NCI-H446 (cell line): ENCODE measurements around the gene EXOC4.

ENCODE experiments used
- DNase-seq, 2 experiments: peaks; one replicate each; lab custom pipeline; 2025; lab: John Stamatoyannopoulos, UW

The EXOC4 gene

GRCh38 chr7:133491201-133491691 is 238.4 kb downstream of the EXOC4 start:
- DNase-seq = no peak

- no peak for DNase-seq
Observed at GRCh38 chr7:133491846-133492652, 239.2 kb downstream of the EXOC4 start.

GRCh38 chr7:133497061-133497460 is 244.2 kb downstream of the EXOC4 start:
- DNase-seq = no peak

GRCh38 chr7:133501771-133502170 is 248.9 kb downstream of the EXOC4 start:
- no peak for DNase-seq

GRCh38 chr7:133502498-133502897 is 249.6 kb downstream of the EXOC4 start:
- DNase-seq = no peak

GRCh38 chr7:133502972-133503371 is 250.1 kb downstream of the EXOC4 start:
- no peak for DNase-seq

- DNase-seq = no peak
Observed at GRCh38 chr7:133504825-133505224, 251.9 kb downstream of the EXOC4 start.

GRCh38 chr7:133509822-133510221 is 256.9 kb downstream of the EXOC4 start:
- DNase-seq = no peak

GRCh38 chr7:133510326-133511055 is 257.6 kb downstream of the EXOC4 start:
- no peak for DNase-seq

- no peak for DNase-seq
Observed at GRCh38 chr7:133511252-133511651, 258.4 kb downstream of the EXOC4 start.

GRCh38 chr7:133511708-133512107 is 258.8 kb downstream of the EXOC4 start:
- DNase-seq = no peak

- DNase-seq = no peak
Observed at GRCh38 chr7:133512560-133512959, 259.7 kb downstream of the EXOC4 start.

- peak in 1 of 2 experiments; percentile 13 for DNase-seq
Observed at GRCh38 chr7:133513608-133514007, 260.7 kb downstream of the EXOC4 start.

- no peak for DNase-seq
Observed at GRCh38 chr7:133514551-133514950, 261.7 kb downstream of the EXOC4 start.

- DNase-seq = peak in 1 of 2 experiments; percentile 12
Observed at GRCh38 chr7:133517766-133518165, 264.9 kb downstream of the EXOC4 start.

- DNase-seq = no peak
Observed at GRCh38 chr7:133518718-133519117, 265.8 kb downstream of the EXOC4 start.

GRCh38 chr7:133520248-133520647 is 267.4 kb downstream of the EXOC4 start:
- DNase-seq = no peak

- DNase-seq = no peak
Observed at GRCh38 chr7:133522501-133522900, 269.6 kb downstream of the EXOC4 start.

- DNase-seq = no peak
Observed at GRCh38 chr7:133528796-133529195, 275.9 kb downstream of the EXOC4 start.

GRCh38 chr7:133529861-133530260 is 277.0 kb downstream of the EXOC4 start:
- DNase-seq = peak in 1 of 2 experiments; percentile 3

- peak in 1 of 2 experiments; percentile 43 for DNase-seq
Observed at GRCh38 chr7:133530682-133531081, 277.8 kb downstream of the EXOC4 start.

GRCh38 chr7:133534816-133535215 is 281.9 kb downstream of the EXOC4 start:
- no peak for DNase-seq

GRCh38 chr7:133535308-133535707 is 282.4 kb downstream of the EXOC4 start:
- no peak for DNase-seq
